Natural killer cell (primary cell): ENCODE results near the gene CLEC16A. TPM values are rescaled to one million over a fixed set of nuclear protein-coding genes. Genes with fewer than 3 reads are reported as not detected.

ENCODE experiments used
- ATAC-seq, 3 donors: fragments of 150-1000 bp in 2 of 3; fragments of 200-7000 bp in 1 of 3; cut with Tn5 transposase; 1 replicate in 1 of 3; 2 replicates in 2 of 3; pipeline ENCODE4 v1.10.0; 2021; ENCODE audit warnings: mild to moderate bottlenecking in 2 of 3, moderate library complexity in 2 of 3
- DNase-seq, 2 donors: peaks; one replicate each; pipeline versions ENCODE4 v3.0.0 to v3.0.0-alpha.2; 2013 to 2021; ENCODE audit warnings: mixed read lengths in 1 of 2
- H3K27ac ChIP-seq: one replicate; pipeline ENCODE4 v1.5.1; 2013; ENCODE audit warnings: mild to moderate bottlenecking, low read length
- H3K27me3 ChIP-seq: one replicate; pipeline ENCODE4 v1.6.1; 2013; ENCODE audit warnings: low read length; ENCODE audit not compliant: control insufficient read depth, insufficient read depth
- H3K36me3 ChIP-seq: one replicate; pipeline ENCODE4 v1.6.1; 2013; ENCODE audit warnings: low read length; ENCODE audit not compliant: control insufficient read depth, insufficient read depth
- H3K4me1 ChIP-seq: one replicate; pipeline ENCODE4 v1.6.1; 2013; ENCODE audit warnings: low read length; ENCODE audit not compliant: control insufficient read depth, insufficient read depth
- H3K4me3 ChIP-seq: one replicate; pipeline ENCODE4 v1.5.1; 2013; ENCODE audit warnings: low read length
- H3K9me3 ChIP-seq: one replicate; pipeline ENCODE4 v1.6.1; 2013; ENCODE audit warnings: low read length; ENCODE audit not compliant: control insufficient read depth, insufficient read depth
- H3K27ac Mint-ChIP-seq, 2 donors: one replicate each; pipeline ENCODE4 v1.8.0; 2022; ENCODE audit warnings: mild to moderate bottlenecking in 2 of 2, mixed read lengths in 2 of 2, moderate library complexity in 1 of 2
- H3K27me3 Mint-ChIP-seq, 2 donors: one replicate each; pipeline ENCODE4 v1.8.0; 2022; ENCODE audit warnings: low read depth in 2 of 2, mixed read lengths in 2 of 2
- H3K36me3 Mint-ChIP-seq: one replicate; pipeline ENCODE4 v1.8.0; 2022; ENCODE audit warnings: mixed read lengths
- H3K4me1 Mint-ChIP-seq, 2 donors: one replicate each; pipeline ENCODE4 v1.8.0; 2022; ENCODE audit warnings: mixed read lengths in 2 of 2
- H3K4me3 Mint-ChIP-seq: one replicate; pipeline ENCODE4 v1.8.0; 2022; ENCODE audit warnings: mild to moderate bottlenecking, moderate library complexity, mixed read lengths
- H3K9me3 Mint-ChIP-seq, 2 donors: one replicate each; pipeline ENCODE4 v1.8.0; 2022; ENCODE audit warnings: mixed read lengths in 2 of 2
- WGBS: methylation state at CpG from one replicate; pipeline ENCODE4 v1.1.7; 2013; ENCODE audit warnings: missing lambda C conversion rate; ENCODE audit not compliant: insufficient coverage; 5-methylcytosine and 5-hydroxymethylcytosine counted together
- intact Hi-C: fragments of 100-400 bp; cut with micrococcal nuclease; formaldehyde crosslinking; loops from one replicate; pipeline ENCODE4 v1.14.2; 2022
- total RNA-seq, 4 donors: library from RNA; stranded (reverse); fragments of 120-200 nt in 1 of 4; gene quantifications; one replicate each; pipeline versions ENCODE4 v1.2.3 to v1.2.4, GENCODE V29; 2013 to 2022
- TF ChIP-seq, protein P1 (sequence below): fragments of 200-600 bp; IDR thresholded peaks from one replicate; pipeline ENCODE4 v1.8.0; 2022; ENCODE audit warnings: antibody characterized with exemption

The CLEC16A gene
- total RNA-seq, 3 donors from 2014 or later (not counting 1 experiment from before 2014, with no cell fraction given), result 35.9 to 50.5 (median 37.4) TPM

DNA sequence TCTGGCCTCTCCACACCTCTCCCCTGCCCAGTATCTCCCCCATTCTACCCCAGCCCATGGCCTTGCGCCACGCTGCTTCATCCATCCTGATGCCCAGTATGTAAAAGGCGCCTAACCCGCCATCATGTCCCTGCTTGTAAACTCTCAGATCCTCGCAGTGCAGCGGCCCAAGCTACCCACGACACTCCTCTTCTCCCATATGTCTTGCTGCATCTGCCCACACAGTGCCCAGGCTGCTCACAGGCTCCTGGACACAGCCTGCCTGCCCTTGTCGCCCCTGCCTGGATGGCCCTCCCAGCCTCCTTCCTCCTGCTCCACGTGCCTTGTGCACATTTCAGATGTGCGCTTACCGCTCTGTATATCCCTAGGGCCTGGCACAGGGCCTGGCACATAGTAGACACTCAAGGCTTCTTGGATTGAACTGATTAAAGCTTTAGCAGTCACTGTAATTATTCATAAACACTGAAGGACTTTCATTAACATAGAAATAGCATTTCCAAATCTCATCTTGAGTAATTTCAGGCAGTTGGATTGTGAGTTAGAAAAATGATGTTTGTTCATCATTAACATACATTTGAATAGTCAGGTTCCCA lies 129.1 kb downstream of the CLEC16A start:
- H3K27ac Mint-ChIP-seq, result no peak overlapping the region
- no peak for DNase-seq
- H3K4me1 Mint-ChIP-seq, result peaks cover 12 to 16% of the 10 kb centered on the region in 2 donors
- no peak overlapping the region for H3K27ac ChIP-seq
- peaks cover 30% of the 10 kb centered on the region for H3K4me1 ChIP-seq
- WGBS, result 96% methylated on average over 11 of the region's 11 CpGs
- no peak for ATAC-seq
- intact Hi-C loops, result no loop called here
- no peak overlapping the region for H3K4me3 Mint-ChIP-seq
- H3K9me3 Mint-ChIP-seq, result no peaks in the 10 kb centered on the region
- no peaks in the 10 kb centered on the region for H3K27me3 ChIP-seq
- no peaks in the 10 kb centered on the region for H3K9me3 ChIP-seq
- TF ChIP-seq, protein P1, sequence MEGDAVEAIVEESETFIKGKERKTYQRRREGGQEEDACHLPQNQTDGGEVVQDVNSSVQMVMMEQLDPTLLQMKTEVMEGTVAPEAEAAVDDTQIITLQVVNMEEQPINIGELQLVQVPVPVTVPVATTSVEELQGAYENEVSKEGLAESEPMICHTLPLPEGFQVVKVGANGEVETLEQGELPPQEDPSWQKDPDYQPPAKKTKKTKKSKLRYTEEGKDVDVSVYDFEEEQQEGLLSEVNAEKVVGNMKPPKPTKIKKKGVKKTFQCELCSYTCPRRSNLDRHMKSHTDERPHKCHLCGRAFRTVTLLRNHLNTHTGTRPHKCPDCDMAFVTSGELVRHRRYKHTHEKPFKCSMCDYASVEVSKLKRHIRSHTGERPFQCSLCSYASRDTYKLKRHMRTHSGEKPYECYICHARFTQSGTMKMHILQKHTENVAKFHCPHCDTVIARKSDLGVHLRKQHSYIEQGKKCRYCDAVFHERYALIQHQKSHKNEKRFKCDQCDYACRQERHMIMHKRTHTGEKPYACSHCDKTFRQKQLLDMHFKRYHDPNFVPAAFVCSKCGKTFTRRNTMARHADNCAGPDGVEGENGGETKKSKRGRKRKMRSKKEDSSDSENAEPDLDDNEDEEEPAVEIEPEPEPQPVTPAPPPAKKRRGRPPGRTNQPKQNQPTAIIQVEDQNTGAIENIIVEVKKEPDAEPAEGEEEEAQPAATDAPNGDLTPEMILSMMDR, result no peak
- H3K36me3 ChIP-seq, result no peaks in the 10 kb centered on the region
- H3K36me3 Mint-ChIP-seq, result peaks cover 13% of the 10 kb centered on the region
- no peak overlapping the region for H3K4me3 ChIP-seq
- H3K27me3 Mint-ChIP-seq, result no peaks in the 10 kb centered on the region

DNA sequence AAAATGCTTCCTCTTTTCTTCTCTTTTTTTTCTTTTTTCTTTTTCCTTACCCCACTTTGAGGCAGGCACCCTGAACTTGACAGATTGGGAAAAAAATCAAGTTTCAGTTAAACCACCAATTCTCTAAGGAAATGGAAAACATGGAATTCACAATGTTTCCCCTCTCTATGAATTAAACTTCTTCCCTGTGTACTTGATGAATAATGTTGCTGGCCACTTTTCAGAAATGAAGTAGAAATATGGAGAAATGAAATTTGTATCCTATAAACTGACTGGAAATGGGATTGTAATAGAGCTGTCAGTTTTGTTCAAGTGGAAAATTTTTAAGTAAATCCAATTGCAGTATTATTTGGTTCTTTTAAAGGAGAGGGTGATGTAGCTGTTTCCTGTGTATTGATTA lies 129.8 kb downstream of the CLEC16A start:
- H3K36me3 Mint-ChIP-seq, result peaks cover 13% of the 10 kb centered on the region
- H3K4me1 Mint-ChIP-seq, result peaks cover 12 to 16% of the 10 kb centered on the region in 2 donors
- intact Hi-C loops, result no loop called here

DNA sequence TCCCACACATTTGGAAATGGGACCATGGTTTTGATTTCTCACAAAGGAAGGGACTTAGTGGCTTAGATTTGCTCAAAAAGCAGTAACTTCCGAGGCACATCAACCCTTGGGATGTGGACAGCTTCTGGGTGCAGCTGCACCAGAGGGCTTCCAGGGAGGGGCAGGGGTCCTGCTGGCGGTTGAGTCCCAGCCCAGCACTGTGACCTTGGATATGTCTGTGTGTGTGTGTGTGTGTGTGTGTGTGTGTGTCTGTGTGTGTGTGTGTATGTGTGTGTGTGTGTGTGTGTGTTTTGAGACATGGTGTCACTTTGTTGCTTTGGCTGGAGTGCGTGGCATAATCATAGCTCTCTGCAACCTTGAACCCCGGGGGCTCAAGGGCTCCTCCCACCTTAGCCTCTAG lies 130.8 kb downstream of the CLEC16A start:
- peaks cover 13% of the 10 kb centered on the region for H3K36me3 Mint-ChIP-seq
- H3K4me1 Mint-ChIP-seq, result peaks cover 12 to 22% of the 10 kb centered on the region in 2 donors
- no peaks in the 10 kb centered on the region for H3K27me3 Mint-ChIP-seq
- TF ChIP-seq, protein P1, result no peak
- WGBS, result 95% methylated on average over 4 of the region's 4 CpGs
- Histone ChIP-seq H3K27me3 (no peaks in the 10 kb centered on the region), H3K27ac (no peak overlapping the region), H3K36me3 (no peaks in the 10 kb centered on the region), H3K9me3 (no peaks in the 10 kb centered on the region), H3K4me1 (peaks cover 38% of the 10 kb centered on the region), H3K4me3 (no peak overlapping the region)
- no peak for DNase-seq
- H3K4me3 Mint-ChIP-seq, result no peak overlapping the region
- H3K9me3 Mint-ChIP-seq, result no peaks in the 10 kb centered on the region
- no peak for ATAC-seq
- intact Hi-C loops, result no loop called here
- H3K27ac Mint-ChIP-seq, result no peak overlapping the region

More for the DNA sequence above, 129.8 kb downstream of the CLEC16A start:
- no peaks in the 10 kb centered on the region for H3K27me3 ChIP-seq
- peaks cover 37% of the 10 kb centered on the region for H3K4me1 ChIP-seq
- H3K36me3 ChIP-seq, result no peaks in the 10 kb centered on the region
- no peaks in the 10 kb centered on the region for H3K9me3 Mint-ChIP-seq
- H3K27ac ChIP-seq, result no peak overlapping the region
- ATAC-seq (no peak), DNase-seq (no peak)
- no peaks in the 10 kb centered on the region for H3K9me3 ChIP-seq
- no peak overlapping the region for H3K4me3 Mint-ChIP-seq
- H3K4me3 ChIP-seq, result no peak overlapping the region
- no peak overlapping the region for H3K27ac Mint-ChIP-seq
- TF ChIP-seq, protein P1, result no peak
- H3K27me3 Mint-ChIP-seq, result no peaks in the 10 kb centered on the region
